ENCODE results near the gene TMEM87B.
A peak's percentile ranks its signal among the peaks of the same experiment; 100 is the strongest.
"Not testable (repeated sequence)": the region's sequence is repeated elsewhere in the genome, so short reads cannot be mapped to it uniquely, and the experiment has no call there.

The TMEM87B gene

GRCh38 chr2:112065966-112066365, 10.9 kb downstream of the TMEM87B start:
- DNase-seq (ENCODE audit: low read depth, low spot score): no peak

- not testable (repeated sequence) for DNase-seq (ENCODE audit: low read depth, low spot score)
Observed at GRCh38 chr2:112069794-112070193, 14.7 kb downstream of the TMEM87B start.

DNA sequence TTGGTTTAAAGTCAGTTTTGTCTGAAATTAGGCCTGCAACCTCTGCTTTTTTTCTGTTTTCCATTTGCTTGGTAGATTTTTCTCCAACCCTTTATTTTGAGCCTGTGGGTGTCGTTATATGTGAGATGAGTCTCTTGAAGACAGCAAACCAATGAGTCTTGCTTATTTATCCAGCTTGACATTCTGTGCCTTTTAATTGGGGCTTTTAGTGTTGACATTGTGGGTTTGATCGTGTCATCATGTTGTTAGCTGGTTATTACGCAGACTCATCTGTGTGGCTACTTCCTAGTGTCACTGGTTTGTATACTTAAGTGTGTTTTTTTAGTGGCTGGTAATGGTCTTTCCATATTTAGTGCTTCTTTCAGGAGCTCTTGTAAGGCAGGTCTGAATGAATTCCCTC, 18.8 kb downstream of the TMEM87B start:
- no peak for DNase-seq (ENCODE audit: low read depth, low spot score)

DNA sequence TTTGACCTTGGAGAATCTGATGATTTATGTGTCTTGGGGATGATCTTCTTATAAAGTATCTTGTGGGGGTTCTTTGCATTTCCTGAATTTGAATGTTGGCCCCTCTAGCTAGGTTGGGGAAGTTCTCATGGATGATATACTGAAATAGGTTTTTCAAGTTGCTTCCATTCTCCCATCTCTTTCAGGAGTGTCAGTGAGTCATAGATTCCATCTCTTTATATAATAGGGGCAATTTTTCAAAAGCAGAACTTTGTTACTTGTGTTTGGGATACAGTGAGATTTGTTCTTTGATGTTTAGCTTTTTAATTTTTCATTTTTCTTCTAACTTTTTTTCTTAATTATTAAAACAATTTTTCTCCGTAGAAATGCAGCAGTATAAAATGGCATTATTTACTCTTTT, 19.4 kb downstream of the TMEM87B start:
- DNase-seq (ENCODE audit: low read depth, low spot score): no peak

- no peak for DNase-seq (ENCODE audit: low read depth, low spot score)
Observed at GRCh38 chr2:112075490-112076260, 20.6 kb downstream of the TMEM87B start.

DNA sequence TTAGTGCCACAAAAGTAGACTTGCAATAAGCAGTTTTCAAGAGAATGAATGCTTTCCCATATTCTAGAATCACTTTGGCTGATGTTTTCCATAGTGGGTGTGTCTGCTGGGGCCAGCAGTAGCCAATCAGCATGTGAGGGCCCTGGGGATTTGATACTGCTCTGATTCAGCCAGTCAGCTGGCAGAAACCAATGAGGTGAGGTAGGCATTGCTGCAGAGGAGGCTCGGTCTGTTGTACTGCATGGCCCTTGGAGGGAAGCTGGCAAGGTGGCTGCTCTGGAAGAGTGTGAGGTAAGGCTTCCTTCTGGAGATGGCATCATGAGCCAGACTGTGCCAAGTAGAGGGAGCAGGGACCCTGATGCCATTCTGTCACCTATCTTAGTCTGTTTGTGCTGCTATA, 22.7 kb downstream of the TMEM87B start:
- peak; percentile 15 for DNase-seq (ENCODE audit: low read depth, low spot score)

- DNase-seq (ENCODE audit: low read depth, low spot score): no peak
Observed at GRCh38 chr2:112081262-112081661, 26.2 kb downstream of the TMEM87B start.

DNA sequence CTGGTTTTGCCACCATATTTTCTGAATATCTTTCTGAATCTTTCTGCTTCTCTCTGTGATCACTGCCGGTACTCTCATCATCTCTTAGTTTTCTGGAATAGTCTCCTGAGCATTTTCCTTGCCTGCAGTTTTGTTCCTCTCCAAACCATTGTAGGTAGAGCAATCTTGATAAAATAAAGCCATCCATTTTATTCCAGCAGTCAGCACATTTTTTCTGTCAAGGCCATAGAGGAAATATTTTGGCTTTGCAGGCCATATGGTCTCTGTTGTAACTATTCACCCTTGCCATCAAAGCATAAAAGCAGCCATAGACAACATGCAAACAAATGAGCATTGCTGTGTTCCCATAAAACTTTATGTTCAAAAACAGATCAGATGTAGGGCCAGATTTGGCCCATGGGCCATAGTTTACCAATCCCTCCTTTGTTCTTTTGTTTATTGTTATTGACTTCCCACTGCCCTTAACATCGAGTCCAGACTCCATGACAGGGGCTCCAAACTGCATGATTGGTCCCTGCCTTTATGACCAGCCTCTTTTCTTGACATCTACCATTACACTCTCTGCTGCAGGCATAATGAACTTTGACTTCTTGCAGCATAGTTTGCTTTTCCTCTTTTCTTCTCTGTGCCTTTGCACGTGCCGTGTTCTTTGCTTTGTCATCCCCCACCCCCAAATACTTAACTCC, 29.8 kb downstream of the TMEM87B start:
- no peak for DNase-seq (ENCODE audit: low read depth, low spot score)

DNA sequence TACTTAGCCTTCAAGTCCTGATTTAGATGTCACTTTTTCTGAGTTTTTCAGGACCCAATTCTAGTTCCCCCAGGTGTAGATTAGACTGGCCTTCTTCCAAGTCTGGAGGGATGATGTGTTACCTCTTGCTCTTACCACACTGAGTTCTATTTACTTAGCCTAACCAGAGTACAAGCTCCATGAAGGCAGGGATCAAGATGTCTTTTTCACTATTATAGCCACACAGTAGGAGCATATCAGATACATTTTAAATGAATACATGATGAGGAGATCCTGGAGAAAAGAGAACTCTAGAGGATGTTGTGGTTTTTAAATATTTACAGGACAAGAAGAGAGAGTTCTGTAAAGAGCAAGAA, 30.3 kb downstream of the TMEM87B start:
- no peak for DNase-seq (ENCODE audit: low read depth, low spot score)

DNA sequence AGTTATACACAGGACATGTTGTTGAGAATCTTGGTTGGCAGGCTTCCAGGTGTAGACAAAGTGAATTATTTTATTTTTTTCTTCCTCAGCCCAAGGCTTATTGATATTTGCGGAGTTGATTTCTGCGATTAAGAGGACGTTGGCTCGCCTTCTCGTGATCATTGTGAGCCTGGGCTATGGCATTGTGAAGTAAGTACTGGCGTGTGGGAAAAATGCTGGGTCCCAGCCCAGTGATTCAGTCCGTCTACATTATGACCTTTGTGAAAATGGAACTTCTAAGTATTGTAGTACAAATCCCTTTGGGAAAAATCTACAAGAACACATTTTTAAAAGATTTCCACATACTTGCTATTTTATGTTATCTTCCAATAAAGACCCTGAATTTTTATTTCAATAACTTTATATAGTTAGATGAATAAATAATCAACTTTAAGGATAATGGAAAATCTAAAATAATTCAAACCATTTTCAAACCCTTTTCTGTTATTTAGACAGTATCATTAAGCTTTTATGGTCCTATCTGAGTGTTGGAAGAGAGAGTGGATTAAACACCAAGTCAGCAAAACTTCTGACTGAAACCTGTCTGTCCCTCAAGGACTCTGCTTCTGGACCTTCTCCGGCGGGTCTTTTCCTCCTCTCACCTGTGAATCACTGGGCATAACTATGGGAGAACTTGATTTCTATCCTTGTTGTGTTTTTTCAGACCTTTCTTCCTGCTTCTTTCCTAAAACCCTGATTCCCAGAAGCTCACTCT, 31.0 kb downstream of the TMEM87B start:
- DNase-seq (ENCODE audit: low read depth, low spot score): no peak

- DNase-seq (ENCODE audit: low read depth, low spot score): no peak
Observed at GRCh38 chr2:112087346-112088020, 32.4 kb downstream of the TMEM87B start.

- DNase-seq (ENCODE audit: low read depth, low spot score): no peak
Observed at GRCh38 chr2:112089375-112089774, 34.3 kb downstream of the TMEM87B start.

DNA sequence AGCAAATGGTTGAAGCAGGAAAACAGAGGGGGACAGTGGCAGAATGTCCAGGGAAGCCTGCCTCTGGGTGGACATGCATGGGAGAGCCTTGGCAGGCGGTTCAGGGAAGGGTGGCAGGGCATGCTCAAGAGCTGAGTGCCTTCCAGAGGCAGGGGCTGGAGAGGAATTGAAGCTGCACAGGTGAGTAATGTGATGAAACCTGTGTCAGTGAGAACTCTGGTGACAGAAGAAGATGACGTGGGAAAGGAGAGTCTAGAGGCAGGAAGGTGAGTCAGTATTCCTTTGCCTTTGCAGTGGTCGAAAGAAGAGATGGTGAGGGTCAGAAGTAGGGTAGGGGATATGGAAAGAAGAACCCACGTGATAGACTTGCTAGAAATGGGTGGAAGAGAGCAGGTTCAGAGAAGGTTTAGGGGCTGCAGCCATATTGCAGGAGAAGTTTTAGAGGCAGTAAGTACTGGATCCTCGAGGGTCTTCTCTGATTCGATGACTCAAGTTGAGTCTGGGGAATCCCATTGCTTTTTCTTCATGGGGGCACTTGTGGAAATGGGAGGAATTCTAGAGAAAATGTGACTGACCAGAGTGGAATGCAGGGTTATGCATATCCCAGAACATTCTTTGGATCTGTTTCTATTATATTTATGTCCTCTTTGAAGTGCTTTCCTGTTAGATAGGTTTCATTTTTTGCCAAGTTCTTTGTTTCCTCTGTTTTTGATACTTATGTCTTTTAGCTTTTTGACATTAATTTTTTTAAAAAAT, 37.4 kb downstream of the TMEM87B start:
- no peak for DNase-seq (ENCODE audit: low read depth, low spot score)

GRCh38 chr2:112093216-112093615, 38.1 kb downstream of the TMEM87B start:
- DNase-seq (ENCODE audit: low read depth, low spot score): no peak

- DNase-seq (ENCODE audit: low read depth, low spot score): no peak
Observed at GRCh38 chr2:112095681-112096080, 40.6 kb downstream of the TMEM87B start.

GRCh38 chr2:112096098-112096497, 41.0 kb downstream of the TMEM87B start:
- DNase-seq (ENCODE audit: low read depth, low spot score): no peak

- no peak for DNase-seq (ENCODE audit: low read depth, low spot score)
Observed at GRCh38 chr2:112108178-112108832, 53.2 kb downstream of the TMEM87B start.

GRCh38 chr2:112109278-112109677, 54.2 kb downstream of the TMEM87B start:
- DNase-seq (ENCODE audit: low read depth, low spot score): no peak

DNA sequence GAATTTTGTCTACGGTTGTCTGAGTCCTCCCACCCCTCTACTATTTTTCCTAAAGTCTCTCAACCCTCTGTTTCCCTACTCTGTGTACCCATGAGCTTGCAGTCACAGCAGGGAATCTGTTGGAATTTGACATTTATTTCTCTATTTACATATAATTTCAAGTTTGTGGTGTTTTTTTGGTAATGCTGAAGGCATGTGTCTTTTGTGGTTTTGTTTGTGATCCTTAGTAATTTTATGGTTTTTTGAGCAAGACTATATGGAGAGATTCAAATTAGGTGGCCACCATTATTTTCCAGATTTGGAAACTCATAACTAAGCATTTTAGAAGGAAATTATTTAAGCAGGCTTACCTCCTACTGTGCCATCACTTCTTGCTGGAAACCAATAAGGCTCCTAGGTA, 55.9 kb downstream of the TMEM87B start:
- DNase-seq (ENCODE audit: low read depth, low spot score): no peak

DNA sequence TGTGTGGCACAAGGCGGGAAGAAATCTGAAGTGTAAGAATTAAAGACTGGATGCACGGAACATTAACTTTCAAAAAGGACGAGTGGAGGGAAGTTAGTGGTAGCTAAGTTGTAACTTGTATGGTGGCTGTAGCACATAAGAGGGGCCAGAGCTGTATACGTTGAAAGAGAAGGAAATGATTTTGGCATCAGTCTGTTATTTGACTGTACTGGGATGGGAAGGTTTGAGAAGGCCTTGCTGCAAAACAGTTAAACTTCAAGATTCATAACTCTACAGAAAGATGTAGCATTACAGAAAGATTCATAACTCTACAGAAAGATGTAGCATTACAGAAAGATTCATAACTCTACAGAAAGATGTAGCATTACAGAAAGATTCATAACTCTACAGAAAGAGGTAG, 58.3 kb downstream of the TMEM87B start:
- DNase-seq (ENCODE audit: low read depth, low spot score): not testable (repeated sequence)

GRCh38 chr2:112118148-112118547, 63.1 kb downstream of the TMEM87B start:
- no peak for DNase-seq (ENCODE audit: low read depth, low spot score)
